Measurements from ENCODE around the gene TSPO.

Gene TSPO

GRCh38 chr22:43203471-43203981 is 52.2 kb downstream of the TSPO start:
- no peak for DNase-seq

GRCh38 chr22:43205261-43205691 is 53.9 kb downstream of the TSPO start:
- no peak for DNase-seq

- DNase-seq, result no peak
Observed at GRCh38 chr22:43205748-43206508, 54.6 kb downstream of the TSPO start.

GRCh38 chr22:43206509-43207161 is 55.3 kb downstream of the TSPO start:
- DNase-seq, result no peak

- no peak for DNase-seq
Observed at GRCh38 chr22:43207386-43207785, 56.0 kb downstream of the TSPO start.

- no peak for DNase-seq
Observed at GRCh38 chr22:43207849-43208702, 56.7 kb downstream of the TSPO start.

GRCh38 chr22:43208703-43209522 is 57.6 kb downstream of the TSPO start:
- DNase-seq, result no peak

- no peak for DNase-seq
Observed at GRCh38 chr22:43209523-43209890, 58.1 kb downstream of the TSPO start.

GRCh38 chr22:43209971-43210370 is 58.6 kb downstream of the TSPO start:
- no peak for DNase-seq

GRCh38 chr22:43210631-43211515 is 59.5 kb downstream of the TSPO start:
- DNase-seq, result no peak

- DNase-seq, result no peak
Observed at GRCh38 chr22:43211941-43212433, 60.6 kb downstream of the TSPO start.

- DNase-seq, result no peak
Observed at GRCh38 chr22:43212434-43212952, 61.1 kb downstream of the TSPO start.

All from NCI-H1105 treated with DMSO at 0.1 percent for 48 hours (cell line).